GM19328 (cell line): ENCODE results near the gene NRP1.
"Not testable (repeated sequence)": the region's sequence is repeated elsewhere in the genome, so short reads cannot be mapped to it uniquely, and the experiment has no call there.

Experiments
- ATAC-seq: cut with Tn5 transposase; IDR thresholded peaks from one replicate; pipeline ENCODE4 v1.9.1; 2021; ENCODE audit warnings: mild to moderate bottlenecking, moderate library complexity; ENCODE audit not compliant: unreplicated experiment

NRP1 gene

GRCh38 chr10:33240931-33241330, 93.5 kb downstream of the NRP1 start:
- ATAC-seq = no peak

- ATAC-seq = no peak
These were observed 94.2 kb downstream of the NRP1 start for GRCh38 chr10:33240258-33240657.

- ATAC-seq = no peak
These were observed 95.2 kb downstream of the NRP1 start for GRCh38 chr10:33239257-33239656.

- no peak for ATAC-seq
These were observed 95.8 kb downstream of the NRP1 start for GRCh38 chr10:33238643-33239042.

GRCh38 chr10:33237736-33238624, 96.5 kb downstream of the NRP1 start:
- no peak for ATAC-seq

- no peak for ATAC-seq
These were observed 97.6 kb downstream of the NRP1 start for GRCh38 chr10:33236916-33237315.

- no peak for ATAC-seq
These were observed 98.5 kb downstream of the NRP1 start for GRCh38 chr10:33235951-33236350.

- no peak for ATAC-seq
These were observed 99.1 kb downstream of the NRP1 start for GRCh38 chr10:33235251-33235884.

GRCh38 chr10:33234831-33235237, 99.6 kb downstream of the NRP1 start:
- no peak for ATAC-seq

- no peak for ATAC-seq
These were observed 100.8 kb downstream of the NRP1 start for GRCh38 chr10:33233635-33234034.

- no peak for ATAC-seq
These were observed 101.2 kb downstream of the NRP1 start for GRCh38 chr10:33233221-33233620.

GRCh38 chr10:33231621-33232350, 102.7 kb downstream of the NRP1 start:
- no peak for ATAC-seq

- no peak for ATAC-seq
These were observed 104.6 kb downstream of the NRP1 start for GRCh38 chr10:33229949-33230267.

GRCh38 chr10:33229252-33229948, 105.1 kb downstream of the NRP1 start:
- ATAC-seq = no peak

- ATAC-seq = no peak
These were observed 106.0 kb downstream of the NRP1 start for GRCh38 chr10:33228426-33228825.

GRCh38 chr10:33227489-33227888, 107.0 kb downstream of the NRP1 start:
- ATAC-seq = no peak

- no peak for ATAC-seq
These were observed 110.1 kb downstream of the NRP1 start for GRCh38 chr10:33224251-33224965.

GRCh38 chr10:33223326-33224000, 111.0 kb downstream of the NRP1 start:
- ATAC-seq = no peak

- ATAC-seq = not testable (repeated sequence)
These were observed 112.2 kb downstream of the NRP1 start for GRCh38 chr10:33222304-33222703.

GRCh38 chr10:33217854-33218253, 116.6 kb downstream of the NRP1 start:
- no peak for ATAC-seq
